Measurements from ENCODE around the gene ERC2.

DNA sequence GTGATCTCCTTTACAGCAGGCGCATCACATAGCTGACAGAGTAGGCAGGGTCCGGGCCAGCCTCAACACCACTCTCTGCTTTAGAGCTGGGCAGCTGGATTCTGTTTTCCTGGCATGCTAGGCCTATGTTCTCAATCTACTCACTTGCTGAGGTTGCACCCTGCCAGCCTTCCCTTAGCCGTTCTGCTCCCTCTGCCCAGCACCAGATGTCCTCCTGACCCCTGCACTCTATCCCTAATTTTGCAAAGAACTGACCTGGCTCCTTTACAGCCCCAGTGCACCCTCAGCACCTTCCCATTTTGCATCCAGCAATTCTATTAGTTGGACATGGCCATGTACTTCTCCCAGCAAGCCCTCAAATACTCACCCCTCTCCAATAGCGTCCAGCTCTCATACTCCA, 609.5 kb downstream of the ERC2 start:
- TF ChIP-seq, protein P1, sequence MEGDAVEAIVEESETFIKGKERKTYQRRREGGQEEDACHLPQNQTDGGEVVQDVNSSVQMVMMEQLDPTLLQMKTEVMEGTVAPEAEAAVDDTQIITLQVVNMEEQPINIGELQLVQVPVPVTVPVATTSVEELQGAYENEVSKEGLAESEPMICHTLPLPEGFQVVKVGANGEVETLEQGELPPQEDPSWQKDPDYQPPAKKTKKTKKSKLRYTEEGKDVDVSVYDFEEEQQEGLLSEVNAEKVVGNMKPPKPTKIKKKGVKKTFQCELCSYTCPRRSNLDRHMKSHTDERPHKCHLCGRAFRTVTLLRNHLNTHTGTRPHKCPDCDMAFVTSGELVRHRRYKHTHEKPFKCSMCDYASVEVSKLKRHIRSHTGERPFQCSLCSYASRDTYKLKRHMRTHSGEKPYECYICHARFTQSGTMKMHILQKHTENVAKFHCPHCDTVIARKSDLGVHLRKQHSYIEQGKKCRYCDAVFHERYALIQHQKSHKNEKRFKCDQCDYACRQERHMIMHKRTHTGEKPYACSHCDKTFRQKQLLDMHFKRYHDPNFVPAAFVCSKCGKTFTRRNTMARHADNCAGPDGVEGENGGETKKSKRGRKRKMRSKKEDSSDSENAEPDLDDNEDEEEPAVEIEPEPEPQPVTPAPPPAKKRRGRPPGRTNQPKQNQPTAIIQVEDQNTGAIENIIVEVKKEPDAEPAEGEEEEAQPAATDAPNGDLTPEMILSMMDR (conservative IDR thresholded peaks at IDR 0.05; ENCODE audit: low read depth, low read length): no peak
- no peak for TF ChIP-seq EZH2 (IDR thresholded peaks at IDR 0.05; ENCODE audit: borderline replicate concordance, low read depth, low read length, poor library complexity, severe bottlenecking)

All from A673 (cell line).